ENCODE measurements around the gene DOK5.

Gene DOK5

GRCh38 chr20:54642864-54643667, 167.7 kb downstream of the DOK5 start:
- H3K4me3 ChIP-seq (ENCODE audit: low read depth, low read length) = no peak overlapping the region
- TF ChIP-seq CTCF (IDR thresholded peaks at IDR 0.05; ENCODE audit: borderline replicate concordance, insufficient read depth, low read depth, low read length) = no peak

GRCh38 chr20:54643761-54644160, 168.4 kb downstream of the DOK5 start:
- H3K4me3 ChIP-seq (ENCODE audit: low read depth, low read length) = no peak overlapping the region
- no peak for TF ChIP-seq CTCF (IDR thresholded peaks at IDR 0.05; ENCODE audit: borderline replicate concordance, insufficient read depth, low read depth, low read length)

- no peak for TF ChIP-seq CTCF (IDR thresholded peaks at IDR 0.05; ENCODE audit: borderline replicate concordance, insufficient read depth, low read depth, low read length)
These were observed 170.2 kb downstream of the DOK5 start for GRCh38 chr20:54645445-54646155.

GRCh38 chr20:54646156-54646517, 170.7 kb downstream of the DOK5 start:
- TF ChIP-seq CTCF (IDR thresholded peaks at IDR 0.05; ENCODE audit: borderline replicate concordance, insufficient read depth, low read depth, low read length) = no peak
- no peak overlapping the region for H3K4me3 ChIP-seq (ENCODE audit: low read depth, low read length)

More at GRCh38 chr20:54645445-54646155, 170.2 kb downstream of the DOK5 start:
- H3K4me3 ChIP-seq (ENCODE audit: low read depth, low read length) = no peak overlapping the region

- H3K4me3 ChIP-seq (ENCODE audit: low read depth, low read length) = no peak overlapping the region
- no peak for TF ChIP-seq CTCF (IDR thresholded peaks at IDR 0.05; ENCODE audit: borderline replicate concordance, insufficient read depth, low read depth, low read length)
These were observed 173.2 kb downstream of the DOK5 start for GRCh38 chr20:54648421-54649142.

- H3K4me3 ChIP-seq (ENCODE audit: low read depth, low read length) = no peak overlapping the region
- TF ChIP-seq CTCF (IDR thresholded peaks at IDR 0.05; ENCODE audit: borderline replicate concordance, insufficient read depth, low read depth, low read length) = peak; percentile 72
These were observed 174.1 kb downstream of the DOK5 start for GRCh38 chr20:54649511-54649962.
